Stimulated activated CD4-positive, alpha-beta T cell treated with anti-CD3 and anti-CD28 coated beads, Interleukin-4, amount 100 ng/mL, for 1 hour (primary cell): ENCODE results near the gene CATSPER1.
A peak's percentile ranks its signal among the peaks of the same experiment; 100 is the strongest.
"Not testable (repeated sequence)": the region's sequence is repeated elsewhere in the genome, so short reads cannot be mapped to it uniquely, and the experiment has no call there.

ENCODE experiments used
- DNase-seq: peaks from one replicate; pipeline ENCODE4 v3.0.0-alpha.2; 2020

The CATSPER1 gene

DNA sequence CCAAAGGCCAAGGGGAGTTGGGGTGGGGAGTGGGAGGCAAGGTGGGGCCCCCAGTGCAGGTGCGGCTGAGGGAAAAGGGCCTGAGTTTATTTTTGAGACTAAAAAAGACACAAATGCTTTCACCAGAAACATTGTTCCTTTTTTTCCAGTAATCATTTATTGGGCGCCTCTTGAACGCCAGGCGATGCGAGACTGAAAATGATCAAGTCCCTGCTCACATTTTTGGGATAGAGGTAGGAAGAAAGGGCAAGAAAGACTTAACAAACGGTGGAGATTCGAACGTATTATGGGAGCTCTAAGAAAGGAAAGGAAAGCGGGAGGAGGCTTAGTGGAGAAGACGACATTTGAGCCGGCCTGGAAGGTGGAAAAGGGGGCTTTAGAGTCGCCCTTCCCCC is 25.1 kb upstream of the CATSPER1 start:
- DNase-seq, result no peak

DNA sequence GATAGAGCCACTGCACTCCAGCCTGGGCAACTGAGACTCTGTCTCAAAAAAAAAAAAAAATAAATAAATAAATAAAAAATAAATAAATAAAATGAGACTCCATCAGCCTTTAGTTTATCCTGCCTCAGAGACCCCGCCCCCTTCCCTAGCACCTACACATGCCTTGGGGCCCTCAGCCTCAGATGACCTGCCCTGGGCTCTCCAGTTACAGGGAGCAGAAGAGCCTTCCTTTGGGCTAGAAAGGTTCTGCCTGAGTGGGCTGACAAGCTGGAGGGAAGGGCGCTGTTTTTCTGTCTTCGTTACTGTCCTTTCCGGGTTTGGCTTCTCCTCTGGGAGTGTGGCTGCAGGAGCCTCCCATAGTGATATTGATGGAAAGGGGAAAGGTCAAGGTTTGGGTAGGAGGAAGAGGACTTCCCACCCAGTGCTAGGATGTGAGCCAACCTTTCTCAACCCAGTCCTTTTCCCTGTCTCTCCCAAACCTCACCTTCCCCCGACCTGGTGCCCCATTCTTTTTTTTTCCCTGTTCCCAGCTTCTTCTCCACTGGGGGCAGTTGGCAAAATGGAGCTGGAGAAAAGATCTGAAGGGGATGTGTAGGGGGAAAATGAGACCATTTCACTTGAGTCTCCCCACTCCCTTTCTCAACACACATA is 24.4 kb upstream of the CATSPER1 start:
- no peak for DNase-seq

GRCh38 chr11:66048547-66049323 is 22.5 kb upstream of the CATSPER1 start, which contains the start of gene GAL3ST3:
Gene GAL3ST3 (minus strand): TSS chr11:66049161. CDS start chr11:66045415, 3,746 bp downstream.
- no peak for DNase-seq

GRCh38 chr11:66047541-66048365 is 21.5 kb upstream of the CATSPER1 start:
- DNase-seq, result no peak

GRCh38 chr11:66046901-66047300 is 20.6 kb upstream of the CATSPER1 start:
- no peak for DNase-seq

GRCh38 chr11:66045177-66045639 is 18.9 kb upstream of the CATSPER1 start:
- peak; percentile 83 for DNase-seq

DNA sequence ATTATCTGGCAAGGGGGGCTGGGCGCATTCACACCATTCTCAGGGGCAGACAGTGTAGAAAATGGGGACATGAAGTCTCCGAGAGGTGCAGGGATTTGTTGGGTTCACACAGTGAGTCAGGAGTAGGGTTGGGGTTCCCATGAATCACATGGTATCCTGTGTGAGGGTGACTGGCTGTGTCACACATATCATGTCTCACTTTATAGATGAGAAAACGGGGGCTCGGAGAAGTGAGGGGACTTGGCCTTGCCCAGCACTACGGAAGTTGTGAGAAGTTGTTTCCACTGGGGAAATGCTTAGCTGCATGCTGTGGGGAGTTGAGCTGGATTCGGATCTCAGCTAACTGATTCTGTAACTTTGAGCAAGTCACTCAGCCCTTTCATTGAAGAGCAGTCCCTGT is 18.5 kb upstream of the CATSPER1 start:
- DNase-seq, result no peak

DNA sequence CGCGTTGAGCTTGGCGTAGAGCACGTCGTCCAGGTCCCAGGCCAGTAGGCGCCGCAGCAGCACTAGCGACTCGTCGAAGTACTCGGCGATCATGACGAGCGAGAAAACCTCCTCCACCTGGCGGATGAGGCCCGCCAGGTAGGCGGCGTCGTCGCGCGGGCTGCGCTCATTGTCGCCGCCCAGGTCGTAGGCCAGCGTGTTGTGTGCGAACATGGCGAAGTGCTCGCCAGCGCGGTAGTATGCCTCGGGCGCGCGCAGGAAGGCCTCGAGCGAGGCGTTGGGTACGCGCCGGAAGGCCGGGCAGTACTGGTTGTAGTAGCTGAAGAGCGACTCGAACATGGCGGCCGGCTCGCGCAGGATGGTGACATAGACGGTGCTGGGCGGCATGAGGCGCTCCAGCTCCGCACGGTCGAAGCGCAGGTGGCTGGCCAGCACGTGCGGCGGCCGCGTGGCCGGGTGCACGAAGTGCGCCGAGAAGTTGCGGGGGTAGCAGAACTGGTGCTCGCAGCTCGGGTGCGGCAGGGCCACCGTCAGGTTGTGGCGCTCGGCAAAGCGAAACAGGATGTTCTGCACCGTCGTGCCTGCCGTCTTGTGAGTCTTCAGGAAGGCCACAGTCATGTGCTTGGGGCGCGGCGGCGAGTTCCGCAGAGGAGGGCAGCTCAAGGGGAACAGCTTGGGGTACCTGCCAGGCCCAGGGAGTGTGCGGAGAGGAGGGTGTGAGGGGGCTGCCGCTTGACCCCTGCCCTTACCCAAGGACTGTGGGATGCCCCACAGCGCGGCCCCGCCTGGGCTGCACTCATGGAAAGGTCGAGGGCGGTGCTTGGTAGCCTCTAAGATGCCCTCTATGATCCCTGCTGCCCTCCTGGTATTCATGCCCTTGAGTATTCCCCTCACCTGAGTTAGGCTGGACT is 17.0 kb upstream of the CATSPER1 start:
- DNase-seq, result no peak

DNA sequence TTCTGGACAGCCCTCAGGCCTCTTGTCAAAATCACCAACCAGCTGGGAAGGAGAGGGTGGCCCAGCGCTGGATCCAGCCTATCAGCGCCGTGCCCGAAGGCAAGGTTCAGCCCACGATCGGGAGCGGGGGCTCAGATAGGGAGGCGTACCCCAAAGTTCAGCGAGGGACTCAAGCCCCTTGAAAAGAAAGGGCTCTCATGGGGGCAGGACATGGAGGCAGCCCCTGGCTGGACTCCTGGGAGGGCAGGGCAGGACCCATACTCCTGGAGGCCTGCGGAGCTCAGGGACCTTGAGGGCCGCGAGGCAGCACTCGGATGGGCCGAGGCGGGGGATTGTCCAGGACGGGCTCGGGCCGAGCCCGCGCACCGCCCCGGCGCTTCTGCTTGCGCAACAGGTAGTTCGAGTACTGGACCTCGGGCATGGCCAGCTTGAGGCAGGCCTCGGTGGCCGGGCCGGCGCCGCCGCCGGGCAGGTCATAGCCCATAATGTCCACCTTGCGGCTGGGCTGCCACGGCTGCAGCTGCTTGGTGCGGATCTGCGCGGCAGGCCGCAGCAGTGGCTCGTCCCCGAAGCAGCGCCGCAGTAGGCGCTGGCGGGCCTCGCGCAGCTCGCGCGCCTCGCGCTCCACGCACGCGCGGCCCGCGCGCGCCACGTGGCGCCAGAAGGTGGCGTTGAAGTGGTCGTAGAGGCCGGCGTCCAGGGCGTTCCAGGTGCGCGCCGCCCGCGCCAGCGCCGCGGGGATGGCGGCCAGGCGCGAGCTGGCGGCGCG is 16.1 kb upstream of the CATSPER1 start:
- DNase-seq, result no peak

DNA sequence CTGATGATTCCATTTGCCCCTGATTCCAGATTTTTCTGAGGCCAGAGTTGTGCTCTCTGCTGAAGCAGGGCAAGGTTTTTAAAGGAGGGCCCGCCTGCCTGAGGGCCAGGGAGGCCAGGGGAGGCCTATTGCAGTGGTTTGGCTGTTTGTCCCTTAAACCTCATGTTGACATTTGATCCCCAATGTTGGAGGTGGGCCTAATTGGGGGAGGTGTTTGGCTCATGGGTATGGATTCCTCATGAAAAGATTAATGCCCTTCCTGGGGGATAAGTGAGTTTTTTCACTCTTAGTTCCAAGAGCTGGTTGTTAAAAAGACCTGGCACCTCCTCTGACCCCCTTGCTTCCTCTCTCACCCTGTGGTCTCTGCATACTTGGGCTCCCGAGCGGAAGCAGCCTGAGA is 13.5 kb upstream of the CATSPER1 start:
- no peak for DNase-seq

DNA sequence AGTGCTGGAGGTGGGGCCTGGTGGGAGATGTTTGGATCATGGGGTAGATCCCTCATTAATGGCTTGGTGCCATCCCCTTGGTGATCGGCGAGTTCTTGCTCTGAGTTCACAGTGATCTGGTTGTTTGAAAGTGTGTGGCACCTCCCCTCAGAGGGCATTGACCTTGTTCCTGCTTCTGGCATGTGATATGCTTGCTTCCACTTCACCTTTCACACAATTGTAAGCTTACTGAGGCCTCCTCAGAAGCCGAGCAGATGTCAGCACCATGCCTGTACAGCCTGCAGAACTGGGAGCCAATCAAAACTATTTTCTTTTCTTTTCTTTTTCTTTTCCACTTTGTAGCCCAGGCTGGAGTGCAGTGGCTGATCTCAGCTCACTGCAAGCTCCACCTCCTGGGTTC is 11.0 kb upstream of the CATSPER1 start:
- DNase-seq, result no peak

GRCh38 chr11:66036334-66036710 is 10.0 kb upstream of the CATSPER1 start:
- no peak for DNase-seq

DNA sequence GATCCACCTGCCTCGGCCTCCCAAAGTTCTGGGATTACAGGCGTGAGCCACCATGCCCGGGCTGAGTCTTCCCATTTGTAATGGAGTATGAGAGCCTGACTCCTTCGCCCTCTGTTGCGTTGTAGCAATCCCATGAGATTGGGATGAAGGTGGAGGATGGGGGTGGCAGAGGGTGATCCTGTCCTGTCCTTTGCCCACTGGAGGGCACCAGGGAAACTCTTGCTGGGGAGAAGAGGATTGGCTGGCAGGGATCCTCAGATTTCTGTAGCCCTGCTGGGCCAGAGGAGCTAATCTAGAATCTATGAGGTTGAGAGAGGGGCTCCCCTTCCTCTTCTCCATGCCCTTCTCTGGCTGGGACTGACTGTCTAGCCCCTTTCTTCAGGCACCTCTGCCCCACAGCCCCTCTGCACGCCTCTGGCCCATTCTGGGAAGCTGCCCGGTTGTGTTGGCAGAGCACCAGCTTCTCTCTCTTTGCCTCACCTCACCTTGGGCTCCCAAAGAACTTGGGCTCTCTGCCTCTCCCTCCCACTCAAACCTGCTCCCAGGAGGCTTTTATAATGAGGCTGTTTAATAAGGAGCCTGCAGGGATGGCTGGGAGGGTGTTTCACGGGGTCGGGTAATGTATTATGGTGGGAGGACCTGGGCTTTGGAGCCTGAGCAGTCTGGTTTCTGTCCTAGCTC is 9.5 kb upstream of the CATSPER1 start:
- no peak for DNase-seq

DNA sequence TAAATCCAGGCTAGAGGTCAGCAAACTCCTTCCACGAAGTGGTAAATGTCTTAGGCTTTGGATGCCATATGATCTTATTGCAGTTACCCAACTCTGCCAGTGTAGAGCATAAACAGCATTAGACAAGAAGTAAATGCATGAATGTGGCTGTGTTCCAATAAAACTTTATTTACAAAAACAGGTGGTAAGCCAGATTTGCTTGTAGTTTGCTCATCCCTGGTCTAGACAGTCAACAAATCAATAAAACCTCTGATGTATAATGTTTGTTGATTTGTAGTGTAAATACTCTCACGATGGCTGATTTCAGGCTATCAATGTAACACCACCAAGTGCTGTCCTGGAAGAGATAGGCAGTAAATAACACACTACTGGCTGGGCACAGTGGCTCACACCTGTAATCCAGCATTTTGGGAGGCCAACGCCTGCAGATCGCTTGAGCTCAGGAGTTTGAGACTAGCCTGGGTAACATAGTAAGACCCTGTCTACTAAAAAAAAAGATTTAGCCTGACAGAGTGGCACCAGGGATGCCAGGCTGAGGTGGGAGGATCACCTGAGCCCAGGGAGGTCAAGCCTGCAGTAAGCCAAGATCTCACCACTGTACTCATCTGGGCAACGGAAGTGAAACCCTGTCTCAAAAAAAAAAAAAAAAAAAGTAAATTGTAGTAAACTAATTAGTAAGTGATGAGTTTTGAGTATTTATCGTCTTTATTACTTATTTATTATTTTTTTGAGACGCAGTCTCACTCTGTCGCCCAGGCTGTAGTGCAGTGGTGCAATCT is 6.9 kb upstream of the CATSPER1 start:
- no peak for DNase-seq

DNA sequence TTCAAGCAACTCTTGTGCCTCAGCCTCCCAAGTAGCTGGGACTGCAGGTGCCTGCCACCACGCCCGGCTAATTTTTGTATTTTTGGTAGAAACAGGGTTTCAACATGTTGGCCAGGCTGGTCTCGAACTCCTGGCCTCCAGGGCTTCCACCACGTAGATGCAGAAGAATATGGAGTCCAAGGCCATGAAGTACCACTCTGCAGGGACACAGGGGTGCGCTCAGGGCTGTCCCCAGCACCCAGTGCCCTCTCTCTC is 3.2 kb downstream of the CATSPER1 start:
- DNase-seq, result not testable (repeated sequence)

DNA sequence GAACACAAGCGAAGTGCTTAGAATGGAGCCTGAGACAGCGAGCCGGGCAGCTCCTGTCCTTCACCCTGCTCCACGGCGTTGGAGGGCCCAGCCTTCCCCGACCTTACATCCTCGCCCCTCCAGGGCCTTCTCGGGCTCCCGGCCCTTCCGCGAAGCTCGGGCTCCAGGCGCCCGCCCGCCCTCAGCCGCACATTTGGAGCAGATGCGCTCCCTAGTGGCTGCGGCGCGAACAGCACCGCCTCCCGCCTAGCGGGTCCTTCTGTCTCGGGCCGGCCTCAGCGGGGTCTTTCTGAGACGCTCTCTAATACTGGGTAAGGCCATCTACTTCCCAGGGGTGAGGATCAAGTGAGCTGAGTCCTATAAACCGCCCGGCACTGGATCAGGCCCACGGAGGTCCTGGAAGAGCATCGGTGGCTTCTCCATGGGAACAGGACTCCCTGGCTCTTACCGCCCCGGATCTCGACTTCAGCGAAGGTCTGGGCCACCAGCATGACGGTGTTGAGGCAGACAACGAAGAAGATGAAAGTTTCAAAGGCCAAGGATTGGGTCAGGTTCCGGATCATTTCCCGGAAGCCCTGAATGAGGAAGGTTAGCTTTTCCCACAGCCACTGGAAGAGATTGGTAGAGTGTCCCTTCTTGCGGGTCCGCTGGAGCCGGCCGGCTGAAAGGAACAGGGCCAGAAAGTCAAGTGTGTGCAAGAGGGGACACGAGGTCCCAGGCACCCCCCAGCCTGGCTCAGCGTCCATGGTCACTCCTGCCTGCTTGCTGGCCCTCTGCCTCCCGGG is 3.7 kb downstream of the CATSPER1 start:
- DNase-seq, result peak; percentile 83

- DNase-seq, result no peak
Measured at GRCh38 chr11:66020618-66021357, 5.5 kb downstream of the CATSPER1 start.

DNA sequence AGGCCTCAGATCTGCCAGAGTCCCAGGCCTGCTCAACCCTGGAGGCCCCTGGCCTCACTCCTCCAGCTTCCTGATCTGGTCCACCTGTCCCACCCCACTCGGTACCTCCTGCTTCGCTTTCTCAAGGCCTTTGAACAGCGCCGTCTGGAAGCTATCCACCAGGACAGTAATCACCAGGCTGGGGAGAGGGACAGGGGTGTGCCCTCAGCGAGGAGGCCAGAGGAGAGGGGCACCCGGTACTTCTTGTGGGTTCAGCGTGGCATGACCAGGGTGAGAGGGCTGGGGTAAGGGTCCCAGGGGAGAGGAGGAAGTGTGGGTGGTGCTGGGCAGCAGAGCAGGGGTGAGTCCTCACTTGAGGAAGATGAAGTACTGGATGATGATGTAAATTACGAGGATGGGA is 6.1 kb downstream of the CATSPER1 start:
- no peak for DNase-seq

- no peak for DNase-seq
Measured at GRCh38 chr11:66017321-66017720, 9.0 kb downstream of the CATSPER1 start.
